Activated CD4-positive, CD25-positive, alpha-beta regulatory T cell (primary cell): ENCODE data around the gene TRIM67.

Experiments used
- DNase-seq, 4 experiments: peaks; one replicate each; lab custom pipeline; 2025; lab: John Stamatoyannopoulos, UW

Gene TRIM67

DNA sequence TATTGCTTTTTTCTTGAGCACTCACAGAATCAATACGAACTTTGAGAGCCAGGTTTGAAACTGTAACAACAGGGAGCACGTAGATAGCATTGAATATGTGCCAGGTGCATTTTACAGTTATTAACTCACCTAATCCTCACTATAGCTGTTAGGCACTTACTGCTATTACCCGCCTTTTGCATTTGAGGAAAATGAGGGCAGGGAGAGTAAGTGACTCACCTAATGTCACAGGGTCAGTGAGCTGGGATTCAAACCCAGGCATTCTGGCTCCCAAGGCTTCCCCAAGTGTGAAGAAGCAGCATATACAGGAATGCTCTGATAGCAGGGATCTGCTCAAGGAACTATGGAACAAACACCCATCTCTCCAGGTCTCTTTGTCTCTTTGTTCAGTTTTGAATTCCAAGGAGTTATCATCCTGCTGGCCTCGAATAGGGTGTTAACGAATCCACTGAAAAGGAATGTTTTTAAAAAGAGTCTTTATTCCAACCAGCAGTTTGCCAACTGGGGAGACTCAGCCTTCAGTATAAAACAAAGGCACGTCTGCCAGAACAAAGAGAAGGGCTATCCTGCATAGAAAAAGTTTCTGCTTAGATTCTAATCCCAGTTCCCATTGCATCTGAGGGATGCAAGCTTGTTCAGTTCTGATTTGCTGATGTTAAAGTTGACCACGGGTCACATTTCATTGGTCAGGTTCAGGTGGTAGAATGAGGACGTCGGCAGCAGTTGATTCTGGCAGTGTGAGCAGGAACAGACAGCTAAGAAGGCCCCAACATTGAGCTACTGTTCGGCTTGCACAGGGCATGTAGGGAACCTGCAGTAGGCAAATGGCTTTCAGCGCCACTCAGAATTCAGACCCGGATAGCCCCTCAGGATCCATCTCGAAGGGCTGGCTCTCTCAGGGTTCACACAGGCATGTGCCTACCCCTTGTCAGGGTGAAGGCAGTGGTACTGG lies 22.1 kb downstream of the TRIM67 start:
- DNase-seq, result no peak

DNA sequence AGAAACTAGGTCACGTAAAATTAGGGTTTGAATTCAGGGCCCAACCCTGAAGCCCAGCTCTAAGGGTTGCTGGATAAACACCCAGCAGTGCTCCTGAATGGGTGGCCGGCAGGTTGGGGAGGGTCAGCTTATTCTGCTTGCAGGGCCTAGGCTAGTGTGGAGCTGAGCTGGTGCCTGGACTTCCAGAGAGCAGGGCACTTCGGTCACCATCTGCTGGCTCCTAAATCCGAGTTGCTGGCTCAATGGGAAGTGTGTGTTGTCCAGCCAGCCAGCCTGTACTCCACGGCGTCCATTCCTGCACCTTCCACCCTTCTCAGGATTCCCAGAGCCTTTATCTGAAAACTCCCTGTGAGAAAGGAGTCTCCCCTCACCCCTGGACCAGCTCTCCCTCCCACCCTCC lies 23.0 kb downstream of the TRIM67 start:
- no peak for DNase-seq

DNA sequence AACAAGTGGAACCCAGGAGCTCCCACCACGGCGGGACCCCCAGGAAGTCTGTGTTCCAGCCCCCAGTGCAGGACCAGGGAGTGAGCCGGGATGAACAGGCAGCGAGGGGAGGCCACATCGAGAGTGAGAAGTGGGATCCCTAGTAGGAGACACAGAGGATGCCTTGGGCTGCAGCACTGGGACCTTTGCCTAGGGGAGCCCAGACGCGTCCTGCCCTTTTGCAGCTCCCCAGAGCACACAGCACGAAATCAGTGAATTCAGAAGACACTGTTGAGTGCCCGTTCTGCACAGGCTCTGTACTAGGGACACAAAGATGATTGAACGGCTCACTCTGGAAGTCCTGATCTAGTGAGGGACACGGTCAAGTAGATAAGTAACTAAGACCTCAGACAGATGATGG lies 23.5 kb downstream of the TRIM67 start:
- no peak for DNase-seq

DNA sequence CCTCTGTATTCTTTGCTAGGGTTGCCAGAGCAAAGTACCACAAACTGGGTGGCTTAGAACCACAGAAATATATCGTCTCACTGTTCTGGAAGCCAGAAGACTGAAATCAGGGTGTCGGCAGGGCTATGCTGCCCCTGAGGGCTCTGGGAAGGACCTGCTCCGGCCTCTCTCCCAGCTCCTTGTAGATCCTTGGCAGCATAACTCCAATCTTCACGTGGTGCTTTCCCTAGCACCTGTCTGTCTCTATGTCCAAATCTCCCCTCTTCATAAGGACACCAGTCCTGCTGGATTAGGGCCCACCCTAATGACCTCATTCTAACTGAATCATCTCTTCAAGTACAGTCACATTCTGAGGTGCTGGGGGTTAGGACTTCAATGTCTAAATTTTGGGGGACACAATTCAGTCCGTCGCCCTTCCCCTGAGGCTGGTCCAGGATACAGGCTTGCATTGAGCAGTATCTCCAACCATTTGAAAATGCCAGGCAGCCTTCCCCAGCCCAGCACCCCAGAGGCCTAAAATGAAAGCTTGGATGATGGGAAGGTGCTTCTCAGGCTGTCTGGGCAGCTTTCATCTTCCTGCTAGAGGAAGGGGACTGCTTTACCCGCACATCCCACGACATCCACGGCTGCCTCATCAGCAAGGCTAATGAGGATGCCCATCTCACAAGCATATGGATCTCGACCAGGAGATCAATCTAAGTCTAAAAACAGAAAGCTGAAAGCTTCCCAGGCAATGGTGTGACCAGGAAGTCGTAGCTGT lies 24.7 kb downstream of the TRIM67 start:
- DNase-seq, result no peak

DNA sequence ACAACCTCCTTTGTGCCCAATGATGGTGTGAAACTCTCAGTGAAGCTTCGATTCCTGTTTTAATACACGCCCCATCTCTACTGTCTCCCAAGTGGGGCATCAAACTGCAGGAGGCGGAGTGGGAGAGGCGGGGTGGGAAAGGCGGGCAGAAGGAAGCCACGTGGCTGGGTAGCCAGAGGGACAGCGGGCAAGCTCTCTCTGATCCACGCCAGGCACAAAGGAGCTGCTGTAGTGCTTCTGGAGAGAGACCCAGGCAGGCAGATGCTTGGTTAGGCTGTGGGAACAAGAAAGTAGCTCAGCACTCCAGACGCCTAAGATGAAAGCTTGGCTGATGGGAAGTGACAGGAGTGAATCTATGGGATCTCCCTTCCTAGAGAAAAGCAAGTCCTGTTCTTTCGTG lies 25.7 kb downstream of the TRIM67 start:
- DNase-seq, result no peak

DNA sequence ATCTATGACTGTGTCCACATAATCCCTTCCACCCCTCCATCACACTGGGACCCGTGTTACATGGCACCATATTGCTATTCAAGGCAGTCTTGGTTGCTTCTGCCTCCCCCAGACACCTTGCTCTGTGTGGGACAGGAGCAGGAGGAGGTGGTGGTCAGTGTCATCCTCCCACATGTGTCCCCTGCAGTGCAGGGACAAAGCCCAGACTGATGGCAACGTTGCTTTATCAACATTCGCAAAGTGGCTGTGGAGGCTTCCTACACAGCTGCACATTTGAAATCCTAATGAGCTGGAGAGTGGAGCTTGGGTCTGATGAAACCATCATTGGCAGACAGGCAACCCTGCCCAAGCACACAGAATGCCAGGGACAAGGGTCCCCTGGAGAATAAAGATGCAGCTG lies 26.2 kb downstream of the TRIM67 start:
- no peak for DNase-seq

DNA sequence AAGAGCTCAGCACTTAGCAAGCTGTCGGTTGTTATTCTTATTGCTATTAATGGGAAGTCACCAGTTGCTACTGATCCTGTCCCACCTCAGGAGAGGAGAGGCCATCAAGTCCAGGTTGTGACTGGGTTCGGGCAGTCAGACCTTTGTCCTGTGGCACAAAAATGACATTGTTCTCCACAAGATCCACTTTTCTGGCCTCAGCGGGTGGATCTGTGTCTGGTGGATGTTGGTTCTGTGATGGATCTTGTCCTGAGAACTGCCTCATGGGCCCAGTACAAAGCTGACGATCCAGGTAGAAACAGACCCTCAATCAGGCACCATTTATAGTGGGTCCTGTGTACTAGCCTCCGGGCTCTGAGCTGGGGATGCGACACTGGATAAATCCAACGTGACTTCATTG lies 26.9 kb downstream of the TRIM67 start:
- DNase-seq, result no peak

DNA sequence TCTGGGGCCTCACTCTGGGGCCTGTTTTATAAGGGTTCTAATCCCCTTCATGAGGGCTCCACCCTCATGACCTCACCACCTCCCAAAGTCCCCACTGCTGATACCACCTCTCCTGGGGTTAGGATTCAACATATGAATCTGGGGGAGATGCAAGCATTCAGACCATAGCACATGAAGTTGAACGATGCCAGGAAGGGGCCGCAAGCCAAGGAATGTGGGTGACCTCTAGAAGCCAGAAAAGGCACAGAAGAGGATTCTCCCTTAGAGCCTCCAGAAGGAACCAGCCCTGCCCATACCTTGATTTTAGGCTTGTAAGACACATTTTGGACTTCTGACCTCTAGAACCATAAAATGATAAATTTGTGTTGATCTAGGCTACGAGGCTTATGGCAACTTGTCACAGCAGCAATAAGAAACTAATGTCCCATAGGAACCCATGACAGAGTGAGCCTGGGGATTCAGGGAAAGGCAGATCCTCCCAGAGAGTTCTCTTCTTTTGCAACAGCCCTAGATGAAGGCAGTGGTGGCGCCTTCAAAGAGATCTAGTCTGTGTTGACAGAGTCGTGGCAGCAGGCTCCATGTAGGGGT lies 27.9 kb downstream of the TRIM67 start:
- DNase-seq, result no peak

DNA sequence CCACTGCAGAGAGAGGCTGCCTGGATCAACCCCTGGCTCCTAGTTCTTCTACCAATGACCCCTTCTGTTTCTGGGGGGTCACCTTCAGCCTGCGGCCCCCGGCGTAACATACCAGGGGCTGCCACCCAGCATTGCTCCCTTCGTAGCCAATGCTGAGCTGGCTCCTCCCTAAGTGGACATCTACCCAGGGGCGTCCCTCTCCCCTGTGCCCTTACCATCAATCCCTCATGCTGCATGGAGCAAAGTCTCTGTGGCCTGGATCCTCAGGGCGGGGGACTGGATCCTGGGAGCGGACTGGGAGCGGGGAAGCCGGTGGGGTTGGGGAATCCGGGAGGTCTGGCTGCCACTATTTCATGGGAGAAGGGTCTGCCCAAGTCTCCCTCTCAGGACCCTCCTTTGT lies 28.6 kb downstream of the TRIM67 start:
- DNase-seq, result no peak

DNA sequence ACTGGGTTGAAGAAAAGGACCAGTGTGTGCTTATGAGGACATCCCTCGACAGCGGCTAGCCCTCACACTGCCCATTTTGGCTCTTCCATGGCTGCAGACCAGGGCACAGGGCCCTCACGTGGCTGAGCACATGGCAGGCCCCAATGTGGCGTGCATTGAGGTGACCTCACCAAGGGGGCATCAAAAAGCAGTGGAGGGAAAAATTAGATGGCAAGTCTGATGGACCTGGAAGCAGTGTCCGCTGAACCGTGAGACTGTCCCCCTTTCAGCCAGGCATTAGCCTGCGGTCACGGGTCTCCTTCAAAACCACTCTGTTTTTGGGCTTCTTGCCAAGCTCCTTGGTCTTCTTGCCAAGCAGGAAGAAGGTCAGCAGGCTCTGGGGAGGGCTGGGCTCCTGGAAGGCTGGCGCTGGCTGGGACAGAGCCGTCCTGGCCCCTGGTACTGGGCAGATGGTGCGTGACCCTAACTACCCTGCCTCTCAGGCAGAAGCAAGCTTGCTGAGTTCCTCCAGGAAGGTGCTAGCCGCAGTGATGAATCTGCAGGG lies 30.8 kb downstream of the TRIM67 start:
- DNase-seq, result no peak

DNA sequence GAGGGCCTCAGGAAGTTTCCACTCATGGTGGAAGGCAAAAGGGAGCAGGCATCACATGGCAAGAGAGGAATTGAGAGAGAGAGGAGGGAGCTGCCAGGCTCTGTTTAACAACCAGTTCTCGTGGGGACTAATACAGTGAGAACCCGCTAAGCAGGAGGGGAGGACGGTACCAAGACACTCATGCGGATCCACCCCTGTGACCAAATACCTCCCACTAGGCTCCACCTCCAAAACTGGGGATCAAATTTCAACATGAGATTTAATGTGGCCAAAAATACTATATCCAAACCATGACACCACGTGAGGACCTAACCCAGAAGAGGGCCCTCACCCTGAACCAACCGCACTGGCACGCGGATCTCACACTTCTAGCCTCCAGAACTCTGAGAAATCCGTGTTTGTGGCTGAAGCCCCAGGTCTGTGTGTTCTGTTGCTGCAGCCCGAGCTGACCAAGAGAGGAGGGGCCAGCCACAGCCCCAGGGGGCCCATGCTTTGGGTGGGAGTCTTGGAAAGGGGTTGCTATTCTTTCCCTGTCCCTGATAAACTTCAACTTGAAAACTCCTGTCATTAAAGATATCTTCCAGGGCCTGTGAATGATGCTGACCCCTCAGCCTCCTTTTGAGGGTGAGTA lies 32.0 kb downstream of the TRIM67 start:
- no peak for DNase-seq

DNA sequence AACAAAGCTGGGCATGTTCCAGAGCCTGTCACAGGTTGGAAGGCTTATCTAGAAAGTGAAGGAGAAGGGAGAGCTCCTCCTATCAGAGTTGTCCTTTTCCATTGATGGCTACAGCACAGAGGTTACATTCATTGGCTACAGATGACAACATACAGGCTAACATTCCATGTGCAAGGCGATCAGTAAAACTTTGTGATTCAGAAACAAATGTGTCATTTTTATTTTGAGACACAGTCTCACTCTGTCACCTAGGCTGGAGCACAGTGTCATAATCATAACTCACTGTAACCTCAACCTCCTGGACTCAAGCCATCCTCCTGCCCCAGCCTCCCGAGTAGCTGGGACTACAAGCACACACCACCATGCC lies 32.6 kb downstream of the TRIM67 start:
- no peak for DNase-seq

DNA sequence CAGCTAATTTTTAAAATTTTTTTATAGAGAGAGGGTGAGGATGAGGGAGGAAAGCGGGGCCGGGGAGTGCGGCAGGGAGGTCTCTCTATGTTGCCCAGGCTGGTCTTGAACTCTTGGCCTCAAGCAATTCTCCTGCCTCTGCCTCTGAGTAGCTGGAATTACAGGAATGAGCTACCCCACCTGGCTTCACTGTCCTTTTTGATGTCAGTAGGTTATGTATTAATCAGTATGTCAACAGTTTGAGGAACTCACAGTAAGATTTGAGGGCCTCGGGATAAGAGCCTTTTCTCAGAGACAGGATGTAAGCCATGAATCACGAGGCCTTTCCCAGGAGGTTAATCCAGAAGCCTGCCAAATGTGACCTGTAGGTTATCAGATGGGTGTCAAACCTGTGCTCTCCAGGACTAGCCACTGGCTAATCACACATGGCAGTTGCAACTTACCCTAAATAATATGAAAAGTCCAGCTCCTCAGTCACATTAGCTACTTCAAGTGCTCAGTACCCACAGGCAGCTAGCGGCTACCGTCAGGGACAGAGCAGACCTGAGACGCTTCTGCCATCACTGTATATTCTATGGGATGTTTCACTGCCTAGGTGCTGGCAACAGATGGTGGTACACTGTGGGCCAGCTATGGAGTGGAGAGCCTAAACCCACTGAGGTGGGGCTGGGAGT lies 33.1 kb downstream of the TRIM67 start:
- DNase-seq, result no peak

DNA sequence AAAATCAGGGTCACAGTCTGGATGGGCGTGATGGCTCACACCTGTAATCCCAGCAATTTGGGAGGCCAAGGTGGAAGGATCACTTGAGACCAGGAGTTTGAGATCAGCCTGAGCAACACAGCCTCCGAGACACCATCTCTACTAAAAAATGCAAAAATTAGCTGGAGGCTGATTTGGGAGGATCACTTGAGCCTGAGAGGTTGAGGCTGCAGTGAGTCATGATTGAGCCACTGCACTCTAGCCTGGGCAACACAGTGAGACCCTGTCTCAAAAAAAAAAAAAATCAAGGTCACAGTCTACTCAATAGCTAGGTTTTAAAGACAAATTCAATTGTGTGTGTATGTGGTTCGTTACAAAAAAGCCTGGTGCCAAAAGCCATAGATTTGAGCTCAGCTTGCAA lies 34.4 kb downstream of the TRIM67 start:
- no peak for DNase-seq

DNA sequence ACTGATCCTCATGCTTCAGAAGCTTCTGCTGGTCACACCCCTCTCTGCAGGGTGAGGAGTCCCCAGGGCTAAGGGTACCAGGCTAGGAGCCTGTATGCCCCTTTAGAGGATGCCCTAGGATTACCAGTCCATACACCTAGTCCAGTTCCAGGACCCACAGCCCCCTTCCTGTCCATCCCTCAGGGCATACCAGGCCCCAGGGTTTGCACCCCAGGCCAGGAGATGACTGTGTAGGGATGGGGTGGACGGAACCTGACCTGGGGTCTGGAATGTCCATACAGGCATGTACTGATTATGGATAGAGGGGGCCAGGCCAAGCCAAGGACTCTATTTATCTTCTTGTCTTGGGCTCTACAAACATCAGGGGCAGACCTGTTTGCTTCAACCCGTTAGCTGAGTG lies 34.9 kb downstream of the TRIM67 start:
- no peak for DNase-seq

DNA sequence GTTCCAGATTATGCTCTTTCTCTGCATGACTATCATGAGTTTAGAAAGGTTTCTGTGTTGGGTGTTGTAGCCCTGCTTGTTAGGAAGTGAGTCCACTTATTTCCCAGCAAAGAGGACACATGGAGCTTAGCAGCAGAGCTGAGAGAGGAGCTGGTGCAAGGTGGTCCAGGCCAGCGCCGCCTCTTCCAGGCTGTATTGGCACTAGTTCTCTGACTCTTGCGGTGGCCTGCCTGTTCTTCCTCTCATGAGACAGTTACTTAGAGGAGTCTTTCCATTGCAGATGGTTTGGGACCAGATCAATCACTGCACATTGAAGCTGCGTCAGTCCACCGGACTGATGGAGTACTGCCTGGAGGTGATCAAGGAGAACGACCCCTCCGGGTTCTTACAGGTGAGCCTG lies 38.0 kb downstream of the TRIM67 start:
- no peak for DNase-seq

DNA sequence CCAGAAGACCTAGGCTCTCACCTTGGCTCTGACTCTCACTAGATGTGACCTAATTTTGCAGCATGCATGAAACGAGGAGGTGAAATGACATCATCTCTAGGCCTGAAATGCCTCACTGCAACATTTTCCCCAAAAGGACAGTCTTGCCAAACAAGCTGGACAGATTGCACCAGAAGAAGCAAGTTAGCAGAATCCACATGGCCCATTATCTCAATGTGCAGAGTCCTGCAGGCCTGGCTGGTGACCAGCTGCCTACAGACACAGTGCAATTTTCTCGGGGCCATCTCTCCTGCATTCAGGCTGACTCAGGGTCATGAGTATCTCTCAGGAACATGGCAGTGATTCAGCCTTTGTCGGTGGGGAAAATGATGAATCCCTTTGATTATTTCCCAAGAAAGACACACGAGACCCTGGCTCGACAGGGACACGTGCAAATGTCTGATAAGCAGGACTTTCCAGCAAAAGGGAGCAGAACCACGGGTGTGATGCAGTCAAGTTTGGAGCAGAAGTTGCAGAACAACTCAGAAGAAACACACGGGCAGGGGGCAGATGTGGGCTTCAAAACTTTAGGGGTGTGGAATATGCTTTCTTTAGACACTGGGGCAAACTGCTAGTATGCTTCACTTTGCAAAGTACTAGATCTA lies 38.7 kb downstream of the TRIM67 start:
- no peak for DNase-seq

DNA sequence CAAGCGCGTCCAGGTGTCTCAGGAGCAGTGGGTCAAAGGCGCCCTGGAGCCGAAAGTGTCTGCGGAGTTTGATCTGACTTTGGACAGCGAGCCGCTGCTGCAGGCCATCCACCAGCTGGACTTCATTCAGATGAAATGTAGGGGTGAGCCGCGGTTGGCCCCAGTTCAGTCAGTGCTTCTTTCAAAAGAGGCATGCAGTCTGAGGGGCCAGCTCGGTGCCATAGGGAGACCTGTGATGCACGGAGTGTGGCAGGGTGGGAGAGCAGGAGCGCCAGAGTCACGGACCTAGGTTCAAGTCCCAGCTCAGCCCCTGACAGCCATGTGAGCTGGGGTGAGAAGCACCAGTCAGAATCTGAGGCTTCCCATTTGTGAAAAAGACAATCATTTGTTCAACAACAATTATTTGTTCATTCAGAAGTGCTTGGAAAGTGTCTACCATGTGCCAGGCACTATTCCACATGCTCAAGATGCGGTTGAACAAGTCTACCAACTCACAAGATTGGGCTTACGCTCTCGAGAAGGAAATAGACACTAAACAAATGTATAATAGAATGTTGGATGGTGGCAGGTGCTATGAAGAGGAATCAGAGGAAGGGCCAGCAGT lies 39.6 kb downstream of the TRIM67 start:
- DNase-seq, result no peak

DNA sequence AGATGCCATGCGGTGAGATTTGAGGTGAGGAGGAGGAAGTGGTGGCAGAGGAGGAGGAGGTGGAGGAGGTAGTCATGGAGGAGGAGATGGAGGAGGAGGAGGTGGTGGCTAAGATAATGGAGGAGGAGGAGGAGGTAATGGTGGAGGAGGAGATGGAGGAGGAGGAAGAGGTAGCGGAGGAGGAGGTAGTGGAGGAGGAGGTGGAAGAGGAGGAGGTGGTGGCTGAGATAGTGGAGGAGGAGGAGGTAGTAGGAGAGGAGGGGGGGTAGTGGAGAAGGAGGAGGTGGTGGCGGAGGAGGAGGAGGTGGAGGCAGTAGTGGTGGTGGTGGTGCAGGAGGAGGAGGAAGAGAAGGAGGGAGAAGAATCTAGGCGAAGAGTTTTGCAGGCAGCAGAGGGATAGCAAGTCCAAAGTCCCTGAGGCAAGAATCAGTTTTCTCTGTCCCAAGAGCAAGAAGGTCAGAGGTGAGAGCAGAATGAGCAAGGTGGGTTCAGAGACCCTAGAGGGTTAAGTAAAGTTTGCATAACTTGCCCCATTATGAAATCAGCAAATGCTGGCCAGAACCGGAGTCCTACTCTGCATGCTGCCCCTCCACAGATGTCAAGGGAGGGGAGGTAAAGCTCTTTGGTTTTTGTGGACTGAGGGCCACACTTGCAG lies 40.2 kb downstream of the TRIM67 start:
- no peak for DNase-seq
